NCI-H524 (cell line): ENCODE data around the gene TMEM147.

Source experiments
- DNase-seq, 2 experiments: peaks; one replicate each; lab custom pipeline; 2025; lab: John Stamatoyannopoulos, UW

Gene TMEM147

DNA sequence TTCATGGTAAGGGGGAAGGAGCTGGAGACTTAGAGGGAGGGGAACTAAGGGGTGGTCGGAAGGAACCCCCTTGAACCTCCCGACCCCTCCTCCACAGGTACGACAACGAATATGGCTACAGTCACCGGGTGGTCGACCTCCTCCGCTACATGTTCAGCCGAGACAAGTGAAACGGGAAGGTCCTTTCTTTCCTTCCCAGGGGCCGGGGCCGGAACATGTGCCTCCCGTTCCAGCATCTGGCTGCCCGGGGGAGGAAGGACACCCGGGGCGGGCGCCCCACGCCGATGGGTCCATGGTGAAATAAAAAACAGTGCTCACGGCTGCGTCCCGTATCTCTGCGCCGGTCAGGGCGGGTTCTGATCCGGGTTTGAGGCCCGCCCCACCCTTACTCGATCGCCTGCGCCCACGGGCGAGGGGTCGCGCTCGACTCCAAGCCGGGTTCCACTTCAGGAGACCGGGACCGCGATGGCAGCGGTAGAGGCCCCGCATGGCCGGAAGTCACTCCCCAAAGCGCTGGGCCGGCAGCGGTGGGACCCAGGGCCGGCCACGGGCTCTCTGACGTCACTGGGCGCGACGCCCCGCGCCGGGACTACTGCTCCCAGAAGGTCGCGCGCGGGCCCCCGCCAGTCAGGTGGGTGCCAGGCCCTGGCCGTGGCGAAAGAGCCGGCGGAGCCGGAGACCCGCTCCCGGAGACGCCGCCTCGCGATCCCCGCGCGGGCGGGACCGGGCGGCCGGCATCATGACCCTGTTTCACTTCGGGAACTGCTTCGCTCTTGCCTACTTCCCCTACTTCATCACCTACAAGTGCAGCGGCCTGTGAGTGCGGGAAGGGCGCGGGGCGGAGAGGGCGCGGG is at the start of gene TMEM147:
Gene TMEM147, plus strand, starts transcription at position 626 of the 854 bp plus-strand sequence. Its CDS starts 114 bp downstream, at position 740.
- DNase-seq = peak; percentile 82 to 93

GRCh38 chr19:35497406-35497805 is 48.0 kb upstream of the TMEM147 start:
- DNase-seq = no peak

GRCh38 chr19:35498220-35498619 is 47.2 kb upstream of the TMEM147 start:
- DNase-seq = no peak

DNA sequence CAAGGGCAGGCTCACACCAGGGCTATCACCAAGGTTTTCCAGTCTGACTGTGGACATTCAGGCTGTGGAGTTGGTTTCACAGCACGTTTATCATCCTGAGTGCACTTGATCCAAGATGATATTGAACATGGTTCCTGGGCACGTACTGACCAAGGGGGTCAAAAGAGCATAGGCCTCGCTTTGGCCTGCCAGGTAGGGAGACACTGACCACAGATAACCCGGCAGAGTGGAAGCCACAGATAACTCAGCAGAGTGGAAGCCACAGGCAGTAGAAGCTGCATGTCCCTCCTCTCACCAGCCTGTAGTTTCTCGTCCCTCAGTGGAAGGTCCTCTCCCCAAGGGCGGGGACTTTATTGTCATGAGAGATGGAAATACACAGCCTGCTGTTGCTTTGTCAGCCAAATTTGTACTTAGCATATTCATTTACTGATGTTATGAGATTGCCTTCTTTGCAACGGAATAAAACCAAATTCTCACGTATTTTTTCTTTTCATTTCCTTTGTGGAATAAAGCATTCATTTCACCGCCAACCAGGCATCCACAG is 46.4 kb upstream of the TMEM147 start:
- no peak for DNase-seq

DNA sequence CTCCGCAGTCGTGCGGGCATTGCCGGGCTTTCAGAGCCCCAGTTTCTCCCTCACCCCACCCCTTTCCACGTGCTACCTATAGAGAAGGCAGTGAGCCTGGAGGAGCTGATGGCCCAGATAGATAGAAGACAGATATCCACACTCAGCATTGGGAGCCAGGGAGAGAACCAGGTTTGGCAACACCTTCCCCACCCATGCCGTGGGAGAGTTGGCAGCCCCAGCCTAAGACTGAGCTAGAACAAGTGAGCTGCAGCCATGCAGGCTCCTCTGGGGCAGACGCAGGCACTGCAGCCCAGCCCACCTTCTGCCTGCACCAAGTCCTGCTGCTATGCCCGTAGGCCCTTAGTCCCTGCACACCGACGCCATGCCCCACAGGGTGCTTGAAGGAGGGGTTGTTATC is 44.8 kb upstream of the TMEM147 start:
- DNase-seq = no peak

GRCh38 chr19:35501684-35502083 is 43.7 kb upstream of the TMEM147 start:
- no peak for DNase-seq

- DNase-seq = no peak
Observed at GRCh38 chr19:35502751-35503150, 42.7 kb upstream of the TMEM147 start.

GRCh38 chr19:35506011-35506410 is 39.4 kb upstream of the TMEM147 start:
- DNase-seq = no peak

DNA sequence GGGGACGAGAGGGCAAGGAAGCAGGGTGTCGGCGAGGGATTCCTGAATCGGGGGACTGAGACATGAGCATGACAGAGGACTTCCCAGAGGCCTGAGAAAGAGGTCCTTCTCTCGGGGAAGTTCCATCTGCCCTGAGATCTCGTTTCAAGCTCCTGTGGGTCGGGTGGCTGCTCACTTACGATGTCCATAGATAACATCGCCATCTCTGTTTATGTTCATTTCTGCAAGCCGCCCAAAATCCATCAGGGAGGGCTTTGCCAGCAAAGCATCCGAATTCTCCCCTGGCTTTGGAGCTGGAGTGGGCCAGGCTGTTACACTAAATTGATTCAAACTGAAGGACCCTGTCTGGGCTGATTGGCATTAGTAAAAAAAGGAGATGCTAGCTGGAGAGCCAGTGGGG is 37.9 kb upstream of the TMEM147 start:
- no peak for DNase-seq

GRCh38 chr19:35508129-35508528 is 37.3 kb upstream of the TMEM147 start:
- no peak for DNase-seq

DNA sequence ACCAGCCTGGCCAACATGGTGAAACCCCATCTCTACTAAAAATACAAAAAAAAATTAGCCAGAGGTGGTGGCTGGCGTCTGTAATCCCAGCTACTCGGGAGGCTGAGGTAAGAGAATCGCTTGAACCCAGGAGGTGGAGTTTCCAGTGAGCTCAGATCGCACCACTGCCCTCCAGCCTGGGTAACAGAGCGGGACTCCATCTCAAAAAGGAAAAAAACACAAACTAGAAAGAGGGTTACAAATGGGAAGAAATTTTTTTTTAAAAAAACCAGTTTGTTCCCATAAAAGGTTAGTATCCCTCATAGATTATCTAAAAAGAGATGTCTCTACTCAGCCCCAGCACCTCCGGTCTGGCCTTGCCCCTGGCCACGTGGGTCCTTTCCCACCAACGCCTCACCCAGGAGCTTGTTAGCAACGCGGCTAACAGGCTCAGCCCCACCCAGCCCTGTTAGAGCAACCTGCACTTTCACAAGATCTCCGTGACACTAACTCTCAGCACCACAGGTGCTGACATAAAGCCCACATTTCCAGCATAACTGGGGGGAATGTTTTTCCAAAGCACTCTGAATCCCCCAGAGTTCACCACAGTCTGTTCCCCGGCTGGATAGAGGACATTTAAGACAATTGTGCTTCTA is 36.3 kb upstream of the TMEM147 start:
- DNase-seq = peak in 1 of 2 experiments; percentile 24

- peak; percentile 20 to 74 for DNase-seq
Observed at GRCh38 chr19:35509861-35510625, 35.4 kb upstream of the TMEM147 start.

DNA sequence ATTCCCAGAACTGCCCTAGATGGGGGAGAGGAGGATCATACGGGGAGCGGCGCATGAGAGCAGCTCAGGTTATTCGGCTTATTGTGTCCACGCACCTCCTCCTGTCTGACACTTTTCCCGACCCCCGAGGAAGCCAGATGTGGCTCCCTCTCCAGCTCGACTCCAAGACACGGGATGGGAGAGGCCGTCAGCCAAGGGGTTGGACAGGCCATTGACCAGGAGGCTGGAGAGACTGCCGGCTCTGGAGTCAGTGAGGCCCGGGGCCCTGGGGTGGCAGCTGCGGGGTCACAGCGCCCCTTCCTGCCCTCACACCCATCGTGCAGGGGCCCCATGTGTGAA is 34.8 kb upstream of the TMEM147 start:
- DNase-seq = no peak

GRCh38 chr19:35511337-35511736 is 34.1 kb upstream of the TMEM147 start:
- no peak for DNase-seq

- peak in 1 of 2 experiments; percentile 34 for DNase-seq
Observed at GRCh38 chr19:35512831-35513627, 32.4 kb upstream of the TMEM147 start.

- DNase-seq = no peak
Observed at GRCh38 chr19:35513628-35514281, 31.7 kb upstream of the TMEM147 start, which contains the start of gene DMKN. Gene DMKN, minus strand, starts transcription at chr19:35513649. Its CDS starts 174 bp downstream, at chr19:35513475.

GRCh38 chr19:35514282-35514809 is 31.1 kb upstream of the TMEM147 start:
- no peak for DNase-seq

DNA sequence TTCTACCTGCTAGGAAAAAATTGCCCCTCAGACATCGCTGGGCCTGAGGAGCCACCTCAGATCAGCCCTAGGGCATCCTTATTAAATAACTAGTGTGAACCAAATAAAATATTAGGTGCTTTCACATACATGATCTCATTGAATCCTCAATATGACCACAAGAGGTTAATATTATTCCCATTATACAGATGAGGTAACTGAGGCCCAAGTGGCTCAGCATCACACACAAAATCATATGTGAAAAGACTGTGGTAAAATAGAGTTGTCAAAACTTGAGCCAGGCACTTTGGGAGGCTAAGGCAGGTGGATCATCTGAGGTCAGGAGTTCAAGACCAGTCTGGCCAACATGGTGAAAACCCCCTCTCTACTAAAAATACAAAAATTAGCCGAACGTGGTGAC is 29.1 kb upstream of the TMEM147 start:
- DNase-seq = no peak

DNA sequence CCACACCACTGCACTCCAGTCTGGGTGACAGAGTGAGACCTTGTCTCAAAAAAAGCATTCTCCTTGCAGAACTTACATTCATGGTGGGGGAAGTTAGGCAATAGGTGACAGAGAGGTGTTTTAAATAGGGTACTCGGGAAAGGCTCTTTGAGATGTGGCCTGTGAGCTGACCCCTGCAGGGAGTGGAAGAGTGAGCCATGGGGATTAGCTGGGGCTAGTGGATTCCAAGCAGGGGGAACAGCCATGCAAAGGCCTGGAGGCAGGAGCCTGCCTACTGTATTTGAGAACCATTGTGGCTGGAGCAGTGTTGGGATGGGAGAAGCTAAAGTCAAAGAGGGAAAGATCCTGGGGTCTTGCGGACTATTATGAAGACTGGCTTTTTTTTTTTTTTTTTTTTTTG is 28.1 kb upstream of the TMEM147 start:
- DNase-seq = no peak

DNA sequence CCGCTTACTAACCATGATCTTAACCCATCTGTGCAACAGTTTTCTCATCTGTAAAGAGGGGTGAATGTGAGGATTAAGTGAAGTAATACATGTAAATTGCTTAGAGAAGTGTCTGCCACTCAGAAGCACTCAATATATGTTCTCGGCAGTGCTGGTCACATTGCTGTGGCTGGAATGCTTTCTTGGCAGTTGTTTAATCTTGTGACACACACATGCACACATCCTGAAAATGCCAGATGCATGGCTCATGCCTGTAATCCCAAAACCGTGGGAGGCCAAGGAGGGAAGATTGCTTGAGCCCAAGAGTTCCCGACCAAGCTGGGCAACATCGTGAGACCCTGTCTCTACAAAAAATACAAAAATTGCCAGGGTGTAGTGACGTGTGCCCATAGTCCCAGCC is 27.1 kb upstream of the TMEM147 start:
- no peak for DNase-seq

- no peak for DNase-seq
Observed at GRCh38 chr19:35519291-35519690, 26.1 kb upstream of the TMEM147 start.
